ENCODE data around the gene RARG. TPM values are rescaled to one million over a fixed set of nuclear protein-coding genes. Genes with fewer than 3 reads are reported as not detected.

Gene RARG
- total RNA-seq, 4 donors from 2014 or later, result 2.6 to 65.6 (median 28.9) TPM

GRCh38 chr12:53227341-53227740 is 4.7 kb downstream of the RARG start:
- H3K4me3 ChIP-seq, result no peak overlapping the region
- H3K27me3 ChIP-seq, result no peaks in the 10 kb centered on the region
- no peak overlapping the region for H3K27ac ChIP-seq
- DNase-seq, result no peak
- TF ChIP-seq, protein P1, sequence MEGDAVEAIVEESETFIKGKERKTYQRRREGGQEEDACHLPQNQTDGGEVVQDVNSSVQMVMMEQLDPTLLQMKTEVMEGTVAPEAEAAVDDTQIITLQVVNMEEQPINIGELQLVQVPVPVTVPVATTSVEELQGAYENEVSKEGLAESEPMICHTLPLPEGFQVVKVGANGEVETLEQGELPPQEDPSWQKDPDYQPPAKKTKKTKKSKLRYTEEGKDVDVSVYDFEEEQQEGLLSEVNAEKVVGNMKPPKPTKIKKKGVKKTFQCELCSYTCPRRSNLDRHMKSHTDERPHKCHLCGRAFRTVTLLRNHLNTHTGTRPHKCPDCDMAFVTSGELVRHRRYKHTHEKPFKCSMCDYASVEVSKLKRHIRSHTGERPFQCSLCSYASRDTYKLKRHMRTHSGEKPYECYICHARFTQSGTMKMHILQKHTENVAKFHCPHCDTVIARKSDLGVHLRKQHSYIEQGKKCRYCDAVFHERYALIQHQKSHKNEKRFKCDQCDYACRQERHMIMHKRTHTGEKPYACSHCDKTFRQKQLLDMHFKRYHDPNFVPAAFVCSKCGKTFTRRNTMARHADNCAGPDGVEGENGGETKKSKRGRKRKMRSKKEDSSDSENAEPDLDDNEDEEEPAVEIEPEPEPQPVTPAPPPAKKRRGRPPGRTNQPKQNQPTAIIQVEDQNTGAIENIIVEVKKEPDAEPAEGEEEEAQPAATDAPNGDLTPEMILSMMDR (IDR thresholded peaks at IDR 0.05), result no peak
- peaks cover 8 to 19% of the 10 kb centered on the region in 2 donors for H3K4me1 ChIP-seq
- no peaks in the 10 kb centered on the region for H3K9me3 ChIP-seq
- H3K36me3 ChIP-seq, result no peaks in the 10 kb centered on the region
- intact Hi-C loops (cut with DNase I; ENCODE audit: low total_unique reads), result no loop called here

GRCh38 chr12:53226815-53227214 is 5.2 kb downstream of the RARG start:
- Histone ChIP-seq H3K27me3 (no peaks in the 10 kb centered on the region), H3K27ac (no peak overlapping the region), H3K4me3 (no peak overlapping the region), H3K36me3 (no peaks in the 10 kb centered on the region), H3K9me3 (no peaks in the 10 kb centered on the region), H3K4me1 (peaks cover 8 to 24% of the 10 kb centered on the region in 2 donors)
- intact Hi-C loops (cut with DNase I; ENCODE audit: low total_unique reads), result no loop called here
- TF ChIP-seq, protein P1 (IDR thresholded peaks at IDR 0.05), result no peak
- TF ChIP-seq POLR2A (IDR thresholded peaks at IDR 0.05), result no peak
- DNase-seq, result no peak

GRCh38 chr12:53225635-53226424 is 6.2 kb downstream of the RARG start:
- no peak for DNase-seq
- peaks cover 8 to 25% of the 10 kb centered on the region in 2 donors for H3K4me1 ChIP-seq
- no peak for TF ChIP-seq POLR2A (IDR thresholded peaks at IDR 0.05)
- TF ChIP-seq, protein P1 (IDR thresholded peaks at IDR 0.05), result no peak
- intact Hi-C loops (cut with DNase I; ENCODE audit: low total_unique reads), result no loop called here
- H3K9me3 ChIP-seq, result no peaks in the 10 kb centered on the region
- H3K36me3 ChIP-seq, result no peaks in the 10 kb centered on the region
- H3K4me3 ChIP-seq, result no peak overlapping the region
- no peaks in the 10 kb centered on the region for H3K27me3 ChIP-seq
- H3K27ac ChIP-seq, result peak overlapping the region in 1 of 2 donors; percentile 99

GRCh38 chr12:53224897-53225634 is 6.9 kb downstream of the RARG start:
- no peaks in the 10 kb centered on the region for H3K27me3 ChIP-seq
- DNase-seq, result no peak
- H3K36me3 ChIP-seq, result no peaks in the 10 kb centered on the region
- no peak for TF ChIP-seq POLR2A (IDR thresholded peaks at IDR 0.05)
- TF ChIP-seq, protein P1 (IDR thresholded peaks at IDR 0.05), result no peak
- peaks cover 8 to 25% of the 10 kb centered on the region in 2 donors for H3K4me1 ChIP-seq
- intact Hi-C loops (cut with DNase I; ENCODE audit: low total_unique reads), result no loop called here
- H3K9me3 ChIP-seq, result no peaks in the 10 kb centered on the region
- peak overlapping the region; percentile 99 for H3K27ac ChIP-seq
- H3K4me3 ChIP-seq, result no peak overlapping the region
